CD4-positive, alpha-beta T cell treated with Interleukin-1 beta for 1 hour (primary cell): ENCODE measurements around the gene BMPR2.
"Not testable (repeated sequence)": the region's sequence is repeated elsewhere in the genome, so short reads cannot be mapped to it uniquely, and the experiment has no call there.

Experiments used
- DNase-seq, 2 donors: peaks; one replicate each; pipeline ENCODE4 v3.0.0-alpha.2; 2020 to 2022

The BMPR2 gene

GRCh38 chr2:202386495-202386894 is 10.4 kb downstream of the BMPR2 start:
- DNase-seq = not testable (repeated sequence)

- DNase-seq = no peak
These were observed 11.6 kb downstream of the BMPR2 start for GRCh38 chr2:202387608-202388342.

GRCh38 chr2:202400941-202401340 is 24.8 kb downstream of the BMPR2 start:
- no peak for DNase-seq

GRCh38 chr2:202405798-202406197 is 29.7 kb downstream of the BMPR2 start:
- no peak for DNase-seq

- DNase-seq = no peak
These were observed 30.4 kb downstream of the BMPR2 start for GRCh38 chr2:202406445-202406978.

- no peak for DNase-seq
These were observed 32.5 kb downstream of the BMPR2 start for GRCh38 chr2:202408546-202409140.

- DNase-seq = no peak
These were observed 34.0 kb downstream of the BMPR2 start for GRCh38 chr2:202410092-202410491.

- DNase-seq = no peak
These were observed 35.0 kb downstream of the BMPR2 start for GRCh38 chr2:202411097-202411496.

- DNase-seq = no peak
These were observed 41.9 kb downstream of the BMPR2 start for GRCh38 chr2:202418027-202418426.

GRCh38 chr2:202418511-202418910 is 42.4 kb downstream of the BMPR2 start:
- no peak for DNase-seq

GRCh38 chr2:202423139-202423538 is 47.0 kb downstream of the BMPR2 start:
- DNase-seq = no peak

- no peak for DNase-seq
These were observed 48.9 kb downstream of the BMPR2 start for GRCh38 chr2:202425036-202425435.

GRCh38 chr2:202426751-202427150 is 50.6 kb downstream of the BMPR2 start:
- DNase-seq = no peak

- no peak for DNase-seq
These were observed 53.2 kb downstream of the BMPR2 start for GRCh38 chr2:202429164-202429980.

- DNase-seq = no peak
These were observed 56.6 kb downstream of the BMPR2 start for GRCh38 chr2:202432776-202433175.

- no peak for DNase-seq
These were observed 58.3 kb downstream of the BMPR2 start for GRCh38 chr2:202434472-202434871.

- DNase-seq = no peak
These were observed 60.5 kb downstream of the BMPR2 start for GRCh38 chr2:202436626-202437025.

- DNase-seq = not testable (repeated sequence)
These were observed 64.0 kb downstream of the BMPR2 start for GRCh38 chr2:202440117-202440516.

- DNase-seq = no peak
These were observed 66.8 kb downstream of the BMPR2 start for GRCh38 chr2:202442882-202443281.

- no peak for DNase-seq
These were observed 67.9 kb downstream of the BMPR2 start for GRCh38 chr2:202444000-202444399.

GRCh38 chr2:202449344-202449743 is 73.2 kb downstream of the BMPR2 start:
- no peak for DNase-seq

GRCh38 chr2:202450785-202451184 is 74.7 kb downstream of the BMPR2 start:
- no peak for DNase-seq

GRCh38 chr2:202452744-202453143 is 76.6 kb downstream of the BMPR2 start:
- DNase-seq = no peak

GRCh38 chr2:202454536-202454935 is 78.4 kb downstream of the BMPR2 start:
- DNase-seq = no peak
